IPS-18c (cell line): ENCODE data around the gene CD79B.
"Not testable (repeated sequence)": the region's sequence is repeated elsewhere in the genome, so short reads cannot be mapped to it uniquely, and the experiment has no call there.

ENCODE experiments used
- H3K4me3 ChIP-seq: 2 replicates; pipeline ENCODE4 v1.7.0; 2013; ENCODE audit warnings: low read depth, mild to moderate bottlenecking, low read length, moderate library complexity; ENCODE audit not compliant: insufficient read depth
- H3K9me3 ChIP-seq: one replicate; pipeline ENCODE4 v1.6.1; 2013; ENCODE audit warnings: mild to moderate bottlenecking, low read length, moderate library complexity; ENCODE audit not compliant: control insufficient read depth, insufficient read depth

The CD79B gene

GRCh38 chr17:63898899-63899798 is 33.0 kb downstream of the CD79B start:
- H3K9me3 ChIP-seq, result not testable (repeated sequence)

GRCh38 chr17:63896524-63897354 is 35.4 kb downstream of the CD79B start, which contains the start of gene CSH1:
Gene CSH1, minus strand, starts transcription at chr17:63896574. Its CDS starts 63 bp downstream, at chr17:63896511.
- not testable (repeated sequence) for H3K9me3 ChIP-seq, H3K4me3 ChIP-seq

More at GRCh38 chr17:63898899-63899798, 33.0 kb downstream of the CD79B start:
- H3K4me3 ChIP-seq, result not testable (repeated sequence)

GRCh38 chr17:63894821-63895220 is 37.3 kb downstream of the CD79B start:
- H3K4me3 ChIP-seq, H3K9me3 ChIP-seq: not testable (repeated sequence)

DNA sequence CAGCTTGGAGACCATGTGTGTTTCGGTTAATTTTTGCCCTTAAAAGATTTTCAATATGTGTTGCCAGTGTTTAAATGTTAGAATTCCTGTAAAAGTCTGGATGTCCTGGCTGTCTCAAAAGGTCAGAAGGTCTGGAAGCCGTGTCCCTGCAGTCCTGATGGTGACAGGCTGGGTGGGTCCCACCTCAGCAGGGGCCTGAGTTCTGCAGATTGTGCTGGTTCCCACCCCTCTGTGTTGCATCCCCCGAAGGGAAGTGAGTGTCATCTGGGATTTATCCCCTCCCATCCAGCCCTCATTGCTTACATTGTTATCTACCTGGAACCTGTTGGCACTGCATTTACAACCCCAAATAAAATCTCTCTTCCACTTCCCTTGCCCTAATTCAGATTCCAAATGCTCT is 38.1 kb downstream of the CD79B start:
- not testable (repeated sequence) for H3K9me3 ChIP-seq, H3K4me3 ChIP-seq

- not testable (repeated sequence) for H3K4me3 ChIP-seq, H3K9me3 ChIP-seq
Observed at GRCh38 chr17:63892316-63893037, 39.7 kb downstream of the CD79B start.

DNA sequence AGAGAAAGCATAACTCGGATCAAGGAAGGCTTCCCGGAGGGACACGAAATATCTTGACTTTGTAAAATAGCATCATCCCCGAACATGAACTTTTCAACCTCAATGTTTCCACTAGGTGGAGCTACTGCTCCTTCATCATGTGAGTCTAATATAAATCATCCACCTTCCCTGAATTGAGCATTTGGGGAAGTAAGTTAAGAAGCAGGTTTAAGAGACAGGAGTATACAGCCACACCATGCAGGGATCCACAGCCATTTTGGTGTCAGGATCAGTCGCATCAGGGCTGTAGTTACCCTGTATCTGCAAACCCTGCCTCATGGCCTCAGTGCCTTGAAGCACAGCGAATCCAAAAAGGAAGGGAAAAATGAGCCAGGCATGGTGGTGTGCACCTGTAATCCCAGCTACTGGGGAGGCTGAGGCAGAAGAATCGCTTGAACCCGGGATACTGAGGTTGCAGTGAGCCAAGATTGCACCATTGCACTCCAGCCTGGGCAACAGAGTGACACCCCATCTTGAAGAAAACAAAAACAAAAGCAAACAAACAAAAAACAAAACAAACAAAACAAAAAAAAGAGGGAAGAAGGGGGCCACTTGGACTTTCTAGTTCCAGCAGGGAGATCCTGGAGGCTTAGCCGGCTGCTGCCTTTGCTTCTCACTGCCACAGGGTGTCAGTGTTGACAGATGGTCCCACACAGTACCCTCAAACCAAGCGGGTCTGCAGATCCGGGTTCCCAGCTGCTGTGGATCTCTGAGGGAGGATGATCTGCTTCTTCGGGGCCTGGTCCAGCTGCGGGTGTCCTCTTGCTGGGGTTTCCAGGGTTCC is 42.9 kb downstream of the CD79B start:
- H3K9me3 ChIP-seq, H3K4me3 ChIP-seq: not testable (repeated sequence)

- H3K4me3 ChIP-seq, H3K9me3 ChIP-seq: not testable (repeated sequence)
Observed at GRCh38 chr17:63885119-63885518, 47.0 kb downstream of the CD79B start.

- H3K9me3 ChIP-seq, H3K4me3 ChIP-seq: not testable (repeated sequence)
Observed at GRCh38 chr17:63882626-63883126, 49.5 kb downstream of the CD79B start.

DNA sequence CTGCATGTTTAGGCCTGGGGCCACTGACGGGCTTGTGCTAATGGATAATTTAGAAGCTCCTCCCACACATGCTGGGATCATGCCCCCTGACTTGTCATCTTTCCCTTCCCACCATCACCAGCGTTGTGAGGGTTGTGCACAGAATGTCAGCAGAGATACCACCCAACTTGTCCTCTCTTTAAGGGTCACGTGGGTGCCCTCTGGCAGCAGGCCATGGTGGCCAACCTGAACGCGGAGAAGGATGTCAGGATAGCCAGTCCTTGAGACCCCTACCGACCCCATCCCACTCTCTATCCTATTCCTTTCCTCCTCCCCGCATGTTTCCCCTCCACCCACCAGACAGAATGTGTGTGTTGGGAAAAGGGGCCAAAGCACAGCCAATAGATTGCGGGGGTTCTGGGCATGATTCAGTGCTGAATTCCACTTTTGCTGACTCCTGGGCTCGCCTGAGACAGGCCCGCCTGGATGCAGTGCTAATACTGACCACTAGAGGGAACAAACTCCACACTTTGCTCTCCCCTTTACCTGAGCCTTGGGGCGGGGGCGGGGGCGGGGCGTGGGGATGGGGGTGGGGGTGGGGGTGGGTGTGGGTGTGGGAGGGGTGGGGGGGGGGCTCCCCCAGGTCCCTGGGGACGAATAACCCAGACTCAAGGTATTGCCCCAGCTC is 50.1 kb downstream of the CD79B start, which contains the start of gene GH2:
TSS of gene GH2 (minus strand) at position 10 of the 667 bp plus-strand sequence. CDS start 143 bp downstream, outside the sequence.
- Histone ChIP-seq H3K4me3 (no peak within 1 kb of the TSS), H3K9me3 (no peaks in the 10 kb centered on the region)

DNA sequence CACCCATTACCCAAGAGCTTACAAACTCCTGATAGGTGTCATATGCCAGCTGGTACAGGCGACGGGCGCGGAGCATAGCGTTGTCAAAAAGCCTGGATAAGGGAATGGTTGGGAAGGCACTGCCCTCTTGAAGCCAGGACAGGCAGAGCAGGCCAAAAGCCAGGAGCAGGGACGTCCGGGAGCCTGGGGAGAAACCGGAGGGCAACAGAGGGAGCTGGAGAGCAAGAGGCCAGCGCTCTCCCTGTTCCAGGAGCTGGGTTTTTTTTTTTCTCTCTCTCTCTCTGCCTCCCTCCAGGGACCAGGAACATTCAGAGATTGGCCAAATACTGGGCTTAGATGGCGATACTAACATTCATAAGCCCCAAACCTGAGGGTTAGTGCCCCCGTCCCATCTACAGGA is 50.8 kb downstream of the CD79B start:
- not testable (repeated sequence) for H3K4me3 ChIP-seq, H3K9me3 ChIP-seq

GRCh38 chr17:63880706-63881105 is 51.4 kb downstream of the CD79B start:
- H3K9me3 ChIP-seq, result no peaks in the 10 kb centered on the region
- no peak overlapping the region for H3K4me3 ChIP-seq
